GM12891 (cell line): ENCODE measurements around the gene RRAS2.

Experiments
- POLR2A ChIP-seq: IDR thresholded peaks from 2 replicates; pipeline ENCODE4 v1.6.1; 2011; ENCODE audit warnings: low read depth, low read length, control low read depth
- POLR2AphosphoS5 ChIP-seq: IDR thresholded peaks from 2 replicates; pipeline ENCODE4 v1.6.1; 2011; ENCODE audit warnings: low read depth, low read length, control low read depth

DNA sequence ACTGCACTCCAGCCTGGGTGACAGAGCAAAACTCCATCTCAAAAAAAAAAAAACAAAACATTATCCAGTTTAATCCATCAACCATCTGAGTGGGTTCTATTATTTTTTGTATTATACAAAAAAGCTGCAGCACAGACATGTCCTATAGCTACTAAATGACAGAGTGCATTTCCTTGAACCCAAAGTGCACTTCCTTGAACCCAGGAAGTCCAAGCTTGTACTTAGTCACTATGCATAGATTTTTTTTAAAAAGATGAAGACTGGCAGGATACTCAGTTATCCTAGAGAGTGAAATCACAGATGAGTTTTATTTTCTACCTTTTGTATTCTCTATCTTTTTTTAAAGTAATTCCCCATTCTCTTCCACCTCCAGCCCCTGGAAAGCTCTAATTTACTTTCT lies 8.0 kb upstream of the RRAS2 start:
- no peak for TF ChIP-seq POLR2A
- no peak for TF ChIP-seq POLR2AphosphoS5
